Neural progenitor cell (in vitro differentiated cells): Measurements from ENCODE around the gene ACSM4. TPM values are rescaled to one million over a fixed set of nuclear protein-coding genes. Genes with fewer than 3 reads are reported as not detected.

ENCODE experiments used
- DNase-seq: peaks from one replicate; pipeline ENCODE4 v3.0.0-alpha.2; 2016; ENCODE audit warnings: low spot score
- H2AFZ ChIP-seq: fragments of 200-600 bp; sonication (generic); replicated peaks from 2 replicates; pipeline ENCODE4 v1.6.1; 2016; ENCODE audit warnings: antibody characterized with exemption
- H3F3A ChIP-seq: fragments of 200-600 bp; sonication (generic); 2 replicates; pipeline ENCODE4 v1.6.1; 2016; ENCODE audit warnings: antibody characterized with exemption, low read depth
- H3K27ac ChIP-seq: fragments of 200-600 bp; sonication (generic); 2 replicates; pipeline ENCODE4 v1.5.1; 2016; ENCODE audit warnings: mild to moderate bottlenecking
- H3K27me3 ChIP-seq: fragments of 200-600 bp; sonication (generic); 2 replicates; pipeline ENCODE4 v1.6.1; 2016; ENCODE audit warnings: mild to moderate bottlenecking, moderate library complexity
- H3K36me3 ChIP-seq: fragments of 200-600 bp; sonication (generic); 2 replicates; pipeline ENCODE4 v1.5.1; 2016
- H3K4me1 ChIP-seq: fragments of 200-600 bp; sonication (generic); 2 replicates; pipeline ENCODE4 v1.6.1; 2016; ENCODE audit warnings: mixed run types
- H3K4me2 ChIP-seq: fragments of 200-600 bp; sonication (generic); 2 replicates; pipeline ENCODE4 v1.6.1; 2016
- H3K4me3 ChIP-seq: fragments of 200-600 bp; sonication (generic); 2 replicates; pipeline ENCODE4 v1.5.1; 2016
- H3K79me2 ChIP-seq: fragments of 200-600 bp; sonication (generic); 2 replicates; pipeline ENCODE4 v1.6.1; 2016; ENCODE audit warnings: low read depth
- H3K9ac ChIP-seq: fragments of 200-600 bp; sonication (generic); 2 replicates; pipeline ENCODE4 v1.6.1; 2016
- H3K9me3 ChIP-seq: fragments of 200-600 bp; sonication (generic); 2 replicates; pipeline ENCODE4 v1.5.1; 2016; ENCODE audit warnings: low read depth
- H4K20me1 ChIP-seq: fragments of 200-600 bp; sonication (generic); 2 replicates; pipeline ENCODE4 v1.6.1; 2016; ENCODE audit warnings: low read depth
- H3K27ac Mint-ChIP-seq: 3 replicates; pipeline ENCODE4 v1.8.0; 2021; ENCODE audit warnings: mixed read lengths
- H3K27me3 Mint-ChIP-seq: 2 replicates; pipeline ENCODE4 v1.8.0; 2022; ENCODE audit warnings: low read depth, mild to moderate bottlenecking, inconsistent platforms, moderate library complexity, mixed read lengths; ENCODE audit not compliant: insufficient read depth
- H3K36me3 Mint-ChIP-seq: 3 replicates; pipeline ENCODE4 v1.8.0; 2021; ENCODE audit warnings: mixed read lengths
- H3K4me1 Mint-ChIP-seq: 3 replicates; pipeline ENCODE4 v1.8.0; 2021; ENCODE audit warnings: mixed read lengths
- H3K4me3 Mint-ChIP-seq: 3 replicates; pipeline ENCODE4 v1.8.0; 2021; ENCODE audit warnings: mild to moderate bottlenecking, moderate library complexity, mixed read lengths
- H3K9me3 Mint-ChIP-seq: 3 replicates; pipeline ENCODE4 v1.8.0; 2020; ENCODE audit warnings: mixed read lengths
- EZH2 ChIP-seq: fragments of 200-600 bp; sonication (generic); IDR thresholded peaks from 2 replicates; pipeline ENCODE4 v1.6.1; 2017; ENCODE audit warnings: antibody characterized with exemption, mild to moderate bottlenecking, moderate library complexity
- EZH2phosphoT487 ChIP-seq: fragments of 200-600 bp; sonication (generic); IDR thresholded peaks from 2 replicates; pipeline ENCODE4 v1.6.1; 2017; ENCODE audit warnings: antibody characterized with exemption
- total RNA-seq: library from RNA; depleted of rRNA; stranded (reverse); fragments of >200 nt; gene quantifications from 2 replicates; pipeline ENCODE4 v1.2.3, GENCODE V29; 2015; ENCODE audit warnings: low replicate concordance
- TF ChIP-seq, protein P1 (sequence below): fragments of 200-600 bp; sonication (generic); IDR thresholded peaks from 2 replicates; pipeline ENCODE4 v1.5.1; 2017; ENCODE audit warnings: antibody characterized with exemption, mild to moderate bottlenecking

The ACSM4 gene
- total RNA-seq, 1 donor from 2014 or later, result not detected

DNA sequence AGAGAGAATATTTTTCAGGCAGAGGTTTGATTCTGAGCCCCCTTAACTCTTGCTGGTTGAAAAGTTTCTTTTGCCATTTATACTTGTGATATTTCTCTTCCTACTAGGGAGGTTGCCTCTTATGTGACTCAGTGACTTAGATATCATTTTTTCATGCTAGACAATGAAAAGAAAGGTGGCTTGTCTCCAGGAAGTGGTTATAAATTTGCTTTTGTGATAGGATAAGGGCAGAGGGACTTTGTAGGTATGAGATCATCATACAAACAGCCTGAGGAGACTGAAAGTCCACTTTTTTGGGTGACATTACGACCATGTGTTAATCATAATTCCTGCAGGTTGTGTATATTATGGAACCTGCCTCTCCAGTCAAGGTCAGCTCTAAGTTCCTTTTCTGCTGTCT, 35.8 kb downstream of the ACSM4 start:
- H4K20me1 ChIP-seq, result no peaks in the 10 kb centered on the region
- H3K27me3 ChIP-seq, result no peaks in the 10 kb centered on the region
- Mint-ChIP-seq H3K9me3 (peaks cover 4% of the 10 kb centered on the region), H3K36me3 (no peaks in the 10 kb centered on the region), H3K4me1 (no peaks in the 10 kb centered on the region), H3K4me3 (no peak overlapping the region), H3K27ac (no peak overlapping the region), H3K27me3 (peaks cover 3% of the 10 kb centered on the region)
- H3K9ac ChIP-seq, result no peak overlapping the region
- no peak overlapping the region for H2AFZ ChIP-seq
- H3K4me3 ChIP-seq, result no peak overlapping the region
- no peaks in the 10 kb centered on the region for H3K79me2 ChIP-seq
- H3K4me1 ChIP-seq, result no peaks in the 10 kb centered on the region
- no peak for DNase-seq
- H3K4me2 ChIP-seq, result no peak overlapping the region
- no peaks in the 10 kb centered on the region for H3K9me3 ChIP-seq
- H3K27ac ChIP-seq, result no peak overlapping the region
- TF ChIP-seq EZH2phosphoT487, result no peak
- TF ChIP-seq EZH2, result no peak
- TF ChIP-seq, protein P1, sequence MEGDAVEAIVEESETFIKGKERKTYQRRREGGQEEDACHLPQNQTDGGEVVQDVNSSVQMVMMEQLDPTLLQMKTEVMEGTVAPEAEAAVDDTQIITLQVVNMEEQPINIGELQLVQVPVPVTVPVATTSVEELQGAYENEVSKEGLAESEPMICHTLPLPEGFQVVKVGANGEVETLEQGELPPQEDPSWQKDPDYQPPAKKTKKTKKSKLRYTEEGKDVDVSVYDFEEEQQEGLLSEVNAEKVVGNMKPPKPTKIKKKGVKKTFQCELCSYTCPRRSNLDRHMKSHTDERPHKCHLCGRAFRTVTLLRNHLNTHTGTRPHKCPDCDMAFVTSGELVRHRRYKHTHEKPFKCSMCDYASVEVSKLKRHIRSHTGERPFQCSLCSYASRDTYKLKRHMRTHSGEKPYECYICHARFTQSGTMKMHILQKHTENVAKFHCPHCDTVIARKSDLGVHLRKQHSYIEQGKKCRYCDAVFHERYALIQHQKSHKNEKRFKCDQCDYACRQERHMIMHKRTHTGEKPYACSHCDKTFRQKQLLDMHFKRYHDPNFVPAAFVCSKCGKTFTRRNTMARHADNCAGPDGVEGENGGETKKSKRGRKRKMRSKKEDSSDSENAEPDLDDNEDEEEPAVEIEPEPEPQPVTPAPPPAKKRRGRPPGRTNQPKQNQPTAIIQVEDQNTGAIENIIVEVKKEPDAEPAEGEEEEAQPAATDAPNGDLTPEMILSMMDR, result no peak
- H3K36me3 ChIP-seq, result no peaks in the 10 kb centered on the region
- no peaks in the 10 kb centered on the region for H3F3A ChIP-seq

DNA sequence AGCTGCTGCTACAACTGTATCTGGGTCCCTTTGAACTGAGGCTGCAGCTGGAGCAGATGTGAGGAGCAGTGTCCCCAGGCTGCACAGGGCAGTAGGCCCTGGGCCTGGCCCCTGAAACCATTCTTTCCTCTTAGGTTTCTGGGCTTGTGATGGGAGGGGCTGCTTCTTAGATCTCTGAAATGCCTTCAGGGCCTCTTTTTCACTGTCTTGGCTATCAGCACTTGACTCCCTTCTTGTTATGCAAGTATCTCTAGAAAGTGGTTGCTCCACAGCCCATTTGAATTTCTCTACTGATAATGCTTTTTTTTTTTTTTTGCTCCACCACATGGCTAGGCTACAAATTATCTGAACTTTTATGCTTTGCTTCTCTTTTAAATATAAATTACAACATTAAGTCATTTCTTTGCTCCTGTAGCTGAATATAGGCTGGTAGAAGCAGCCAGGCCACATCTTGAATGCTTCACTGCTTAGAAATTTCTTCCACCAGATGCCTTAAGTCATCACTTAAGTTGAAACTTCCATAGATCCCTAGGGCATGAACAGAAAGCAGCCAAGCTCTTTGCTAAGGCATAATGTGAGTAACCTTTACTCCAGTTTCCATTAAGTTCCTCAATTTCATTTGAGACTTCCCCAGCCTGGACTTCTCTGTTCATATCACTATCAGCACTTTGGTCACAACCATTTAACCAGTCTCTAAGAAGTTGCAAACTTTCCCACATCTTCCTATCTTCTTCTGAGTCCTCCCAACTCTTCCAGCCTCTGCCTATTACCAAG, 41.1 kb downstream of the ACSM4 start:
- Mint-ChIP-seq H3K27me3 (peaks cover 3% of the 10 kb centered on the region), H3K9me3 (peaks cover 4% of the 10 kb centered on the region), H3K4me1 (no peaks in the 10 kb centered on the region), H3K36me3 (no peaks in the 10 kb centered on the region), H3K27ac (no peak overlapping the region), H3K4me3 (no peak overlapping the region)
- Histone ChIP-seq H3K79me2 (no peaks in the 10 kb centered on the region), H3K4me3 (no peak overlapping the region), H3K4me1 (no peaks in the 10 kb centered on the region), H3F3A (no peaks in the 10 kb centered on the region), H3K36me3 (no peaks in the 10 kb centered on the region), H3K9me3 (no peaks in the 10 kb centered on the region), H3K4me2 (no peak overlapping the region), H4K20me1 (no peaks in the 10 kb centered on the region), H3K27ac (no peak overlapping the region), H3K9ac (no peak overlapping the region), H3K27me3 (no peaks in the 10 kb centered on the region), H2AFZ (no peak overlapping the region)
- DNase-seq, result no peak
- TF ChIP-seq, protein P1, result no peak
- no peak for TF ChIP-seq EZH2
- TF ChIP-seq EZH2phosphoT487, result no peak

DNA sequence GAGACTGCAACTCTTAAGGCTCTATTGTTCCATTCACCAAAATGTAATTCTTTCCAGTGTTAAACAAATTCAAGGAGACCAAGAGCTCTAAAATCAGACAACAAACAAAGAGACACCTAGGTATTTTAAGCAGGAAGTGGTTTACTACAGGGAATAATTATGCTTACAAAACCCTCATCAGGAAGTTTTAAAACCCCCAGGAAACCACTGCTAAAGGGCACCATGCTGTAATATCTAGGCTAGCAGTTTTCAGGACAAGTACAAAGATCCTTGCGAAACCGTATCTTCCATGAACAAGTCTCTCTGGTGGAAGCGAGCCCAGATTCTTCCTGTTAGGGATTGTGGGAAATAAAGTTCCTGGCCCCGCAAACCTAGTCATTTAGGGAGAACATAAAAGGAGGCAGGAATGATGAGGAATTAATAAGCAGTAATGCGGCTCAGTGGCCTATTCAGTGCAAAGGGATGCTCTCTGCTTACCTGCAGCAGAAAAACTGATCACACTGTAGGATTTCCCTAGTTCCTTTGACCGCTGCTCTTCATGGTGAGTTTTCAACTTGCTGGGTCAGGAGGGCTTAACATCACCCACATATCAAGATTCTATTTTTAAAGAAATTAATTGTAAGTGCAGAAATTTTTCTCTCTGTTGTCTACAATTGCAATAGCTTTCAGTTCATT, 42.8 kb downstream of the ACSM4 start:
- no peaks in the 10 kb centered on the region for H3K4me1 Mint-ChIP-seq
- H3K27me3 Mint-ChIP-seq, result peaks cover 3% of the 10 kb centered on the region
- Histone ChIP-seq H3K9ac (no peak overlapping the region), H3K9me3 (no peaks in the 10 kb centered on the region), H3K27me3 (no peaks in the 10 kb centered on the region), H4K20me1 (no peaks in the 10 kb centered on the region), H3K4me3 (no peak overlapping the region), H2AFZ (peak overlapping the region; percentile 82), H3K79me2 (no peaks in the 10 kb centered on the region), H3F3A (no peaks in the 10 kb centered on the region), H3K4me1 (no peaks in the 10 kb centered on the region), H3K4me2 (no peak overlapping the region), H3K36me3 (no peaks in the 10 kb centered on the region), H3K27ac (no peak overlapping the region)
- H3K36me3 Mint-ChIP-seq, result no peaks in the 10 kb centered on the region
- peaks cover 4% of the 10 kb centered on the region for H3K9me3 Mint-ChIP-seq
- TF ChIP-seq EZH2phosphoT487 (no peak), EZH2 (no peak)
- TF ChIP-seq, protein P1, result no peak
- no peak overlapping the region for H3K4me3 Mint-ChIP-seq
- DNase-seq, result no peak
- no peak overlapping the region for H3K27ac Mint-ChIP-seq
